T-helper 2 cell treated with Interferon-gamma antibody and Interleukin-4, amounts not matched to agents 5 μg/mL and 100 μg/mL, for 36 hours (primary cell): ENCODE results near the gene NIPAL1.

ENCODE experiments used
- DNase-seq: peaks from one replicate; pipeline ENCODE4 v3.0.0; 2021; ENCODE audit warnings: low spot score
- H3K27ac Mint-ChIP-seq: one replicate; pipeline ENCODE4 v1.8.0; 2021; ENCODE audit warnings: mild to moderate bottlenecking, mixed read lengths
- H3K27me3 Mint-ChIP-seq: one replicate; pipeline ENCODE4 v1.8.0; 2021; ENCODE audit warnings: low read depth, mixed read lengths
- H3K36me3 Mint-ChIP-seq: one replicate; pipeline ENCODE4 v1.8.0; 2021; ENCODE audit warnings: low read depth, mixed read lengths
- H3K4me1 Mint-ChIP-seq: one replicate; pipeline ENCODE4 v1.8.0; 2021; ENCODE audit warnings: low read depth, mixed read lengths
- H3K4me3 Mint-ChIP-seq: one replicate; pipeline ENCODE4 v1.8.0; 2022; ENCODE audit warnings: mild to moderate bottlenecking, moderate library complexity, mixed read lengths
- H3K9me3 Mint-ChIP-seq: one replicate; pipeline ENCODE4 v1.8.0; 2021; ENCODE audit warnings: mixed read lengths

NIPAL1 gene

GRCh38 chr4:48058617-48059530 lies 42.3 kb downstream of the NIPAL1 start:
- no peak overlapping the region for H3K27ac Mint-ChIP-seq
- no peaks in the 10 kb centered on the region for H3K36me3 Mint-ChIP-seq
- H3K4me1 Mint-ChIP-seq = no peaks in the 10 kb centered on the region
- DNase-seq = no peak
- peaks cover 20% of the 10 kb centered on the region for H3K9me3 Mint-ChIP-seq
- no peak overlapping the region for H3K4me3 Mint-ChIP-seq
- peaks cover 7% of the 10 kb centered on the region for H3K27me3 Mint-ChIP-seq

GRCh38 chr4:48064349-48064748 lies 47.8 kb downstream of the NIPAL1 start:
- H3K4me1 Mint-ChIP-seq = no peaks in the 10 kb centered on the region
- H3K4me3 Mint-ChIP-seq = no peak overlapping the region
- peaks cover 17% of the 10 kb centered on the region for H3K9me3 Mint-ChIP-seq
- DNase-seq = no peak
- no peaks in the 10 kb centered on the region for H3K36me3 Mint-ChIP-seq
- no peak overlapping the region for H3K27ac Mint-ChIP-seq
- peaks cover 5% of the 10 kb centered on the region for H3K27me3 Mint-ChIP-seq

GRCh38 chr4:48065587-48066052 lies 49.0 kb downstream of the NIPAL1 start:
- H3K4me3 Mint-ChIP-seq = no peak overlapping the region
- H3K27me3 Mint-ChIP-seq = no peaks in the 10 kb centered on the region
- H3K36me3 Mint-ChIP-seq = no peaks in the 10 kb centered on the region

GRCh38 chr4:48067536-48067935 lies 51.0 kb downstream of the NIPAL1 start:
- no peaks in the 10 kb centered on the region for H3K36me3 Mint-ChIP-seq
- no peak for DNase-seq
- H3K9me3 Mint-ChIP-seq = no peaks in the 10 kb centered on the region
- H3K27me3 Mint-ChIP-seq = no peaks in the 10 kb centered on the region
- H3K4me3 Mint-ChIP-seq = no peak overlapping the region
- H3K4me1 Mint-ChIP-seq = no peaks in the 10 kb centered on the region
- H3K27ac Mint-ChIP-seq = no peak overlapping the region

More at GRCh38 chr4:48065587-48066052, 49.0 kb downstream of the NIPAL1 start:
- Mint-ChIP-seq H3K27ac (no peak overlapping the region), H3K4me1 (no peaks in the 10 kb centered on the region), H3K9me3 (peaks cover 7% of the 10 kb centered on the region)
- no peak for DNase-seq

GRCh38 chr4:48068182-48068581 lies 51.6 kb downstream of the NIPAL1 start:
- no peak overlapping the region for H3K27ac Mint-ChIP-seq
- H3K4me1 Mint-ChIP-seq = no peaks in the 10 kb centered on the region
- H3K9me3 Mint-ChIP-seq = no peaks in the 10 kb centered on the region
- no peak for DNase-seq
- H3K4me3 Mint-ChIP-seq = no peak overlapping the region
- no peaks in the 10 kb centered on the region for H3K36me3 Mint-ChIP-seq
- H3K27me3 Mint-ChIP-seq = no peaks in the 10 kb centered on the region

- Mint-ChIP-seq H3K4me1 (no peaks in the 10 kb centered on the region), H3K36me3 (no peaks in the 10 kb centered on the region), H3K27me3 (no peaks in the 10 kb centered on the region), H3K27ac (no peak overlapping the region), H3K4me3 (no peak overlapping the region), H3K9me3 (no peaks in the 10 kb centered on the region)
- no peak for DNase-seq
Observed at GRCh38 chr4:48069026-48069425, 52.5 kb downstream of the NIPAL1 start.

- H3K27ac Mint-ChIP-seq = no peak overlapping the region
- DNase-seq = no peak
- H3K27me3 Mint-ChIP-seq = no peaks in the 10 kb centered on the region
- no peak overlapping the region for H3K4me3 Mint-ChIP-seq
- H3K9me3 Mint-ChIP-seq = no peaks in the 10 kb centered on the region
- H3K4me1 Mint-ChIP-seq = no peaks in the 10 kb centered on the region
- H3K36me3 Mint-ChIP-seq = no peaks in the 10 kb centered on the region
Observed at GRCh38 chr4:48071191-48071590, 54.6 kb downstream of the NIPAL1 start.

GRCh38 chr4:48073567-48074103 lies 57.1 kb downstream of the NIPAL1 start:
- DNase-seq = no peak
- Mint-ChIP-seq H3K4me1 (no peaks in the 10 kb centered on the region), H3K27ac (no peak overlapping the region), H3K4me3 (no peak overlapping the region), H3K9me3 (no peaks in the 10 kb centered on the region), H3K27me3 (peaks cover 3% of the 10 kb centered on the region), H3K36me3 (no peaks in the 10 kb centered on the region)

- H3K4me1 Mint-ChIP-seq = peaks cover 2% of the 10 kb centered on the region
- peaks cover 3% of the 10 kb centered on the region for H3K27me3 Mint-ChIP-seq
- H3K9me3 Mint-ChIP-seq = no peaks in the 10 kb centered on the region
- DNase-seq = no peak
- no peak overlapping the region for H3K27ac Mint-ChIP-seq
- H3K4me3 Mint-ChIP-seq = no peak overlapping the region
- no peaks in the 10 kb centered on the region for H3K36me3 Mint-ChIP-seq
Observed at GRCh38 chr4:48074657-48075056, 58.1 kb downstream of the NIPAL1 start.

GRCh38 chr4:48078425-48078824 lies 61.9 kb downstream of the NIPAL1 start:
- H3K27me3 Mint-ChIP-seq = peaks cover 13% of the 10 kb centered on the region
- H3K4me3 Mint-ChIP-seq = no peak overlapping the region
- peaks cover 8% of the 10 kb centered on the region for H3K4me1 Mint-ChIP-seq
- no peak for DNase-seq
- no peaks in the 10 kb centered on the region for H3K9me3 Mint-ChIP-seq
- no peaks in the 10 kb centered on the region for H3K36me3 Mint-ChIP-seq
- H3K27ac Mint-ChIP-seq = no peak overlapping the region

- H3K4me3 Mint-ChIP-seq = no peak overlapping the region
- no peak for DNase-seq
- no peak overlapping the region for H3K27ac Mint-ChIP-seq
- peaks cover 8% of the 10 kb centered on the region for H3K4me1 Mint-ChIP-seq
- H3K27me3 Mint-ChIP-seq = peaks cover 15% of the 10 kb centered on the region
- no peaks in the 10 kb centered on the region for H3K9me3 Mint-ChIP-seq
- no peaks in the 10 kb centered on the region for H3K36me3 Mint-ChIP-seq
Observed at GRCh38 chr4:48078862-48079655, 62.5 kb downstream of the NIPAL1 start.

- Mint-ChIP-seq H3K27ac (no peak overlapping the region), H3K4me3 (no peak overlapping the region), H3K9me3 (no peaks in the 10 kb centered on the region), H3K4me1 (peaks cover 8% of the 10 kb centered on the region), H3K36me3 (no peaks in the 10 kb centered on the region), H3K27me3 (peaks cover 17% of the 10 kb centered on the region)
- DNase-seq = no peak
Observed at GRCh38 chr4:48079972-48080391, 63.4 kb downstream of the NIPAL1 start.

GRCh38 chr4:48081196-48081595 lies 64.6 kb downstream of the NIPAL1 start:
- no peak for DNase-seq
- peaks cover 8% of the 10 kb centered on the region for H3K4me1 Mint-ChIP-seq
- no peaks in the 10 kb centered on the region for H3K9me3 Mint-ChIP-seq
- H3K36me3 Mint-ChIP-seq = no peaks in the 10 kb centered on the region
- H3K4me3 Mint-ChIP-seq = no peak overlapping the region
- peaks cover 19% of the 10 kb centered on the region for H3K27me3 Mint-ChIP-seq
- no peak overlapping the region for H3K27ac Mint-ChIP-seq

- DNase-seq = no peak
- Mint-ChIP-seq H3K36me3 (no peaks in the 10 kb centered on the region), H3K4me3 (no peak overlapping the region), H3K4me1 (peaks cover 8% of the 10 kb centered on the region), H3K27ac (no peak overlapping the region), H3K9me3 (no peaks in the 10 kb centered on the region), H3K27me3 (peaks cover 16% of the 10 kb centered on the region)
Observed at GRCh38 chr4:48082956-48083355, 66.4 kb downstream of the NIPAL1 start.
